ENCODE results near the gene TRPM5. TPM values are rescaled to one million over a fixed set of nuclear protein-coding genes. Genes with fewer than 3 reads are reported as not detected.

TRPM5 gene
- total and polyA plus RNA-seq, 8 donors = 0.15 to 11.6 (median 0.45) TPM; not detected in 1

DNA sequence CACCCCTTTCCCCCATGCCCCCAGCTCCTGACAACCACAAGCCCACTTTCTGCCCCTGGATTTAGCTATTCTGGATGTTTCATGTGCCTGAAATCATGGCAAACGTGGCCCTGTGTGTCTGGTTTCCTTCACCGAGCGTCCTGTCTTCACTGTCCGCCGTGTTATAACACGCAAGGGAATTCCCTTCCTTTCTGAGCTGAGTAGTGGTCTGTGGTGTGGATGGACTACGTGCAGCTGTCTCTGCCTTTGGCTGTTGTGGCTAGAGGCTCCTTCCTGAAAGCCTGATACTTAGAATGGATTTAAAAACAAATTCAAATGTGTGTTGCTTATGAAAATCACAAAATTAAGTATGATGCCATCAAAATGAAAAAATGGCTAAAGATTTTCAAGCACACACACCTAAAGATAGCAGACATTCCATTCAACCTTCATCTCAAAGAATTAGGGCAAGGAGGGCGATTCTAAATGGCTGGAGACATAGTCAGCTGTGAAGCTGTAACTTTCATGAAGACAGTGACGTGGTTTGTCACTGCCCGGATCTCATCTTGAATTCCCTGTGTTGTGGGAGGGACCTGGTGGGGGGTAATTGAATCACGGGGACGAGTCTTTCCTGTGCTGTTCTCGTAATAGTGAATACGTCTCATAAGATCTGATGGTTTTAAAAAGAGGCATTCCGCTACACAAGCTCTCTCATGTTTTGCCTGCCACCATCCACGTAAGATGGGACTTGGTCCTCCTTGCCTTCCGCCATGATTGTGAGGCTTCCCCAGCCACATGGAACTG, 31.0 kb upstream of the TRPM5 start:
- Histone ChIP-seq H3K9me3 (peaks cover 0 to 10% (median 5%) of the 10 kb centered on the region in 4 donors), H3K4me1 (peaks cover 5 to 17% (median 11%) of the 10 kb centered on the region in 4 donors), H3K36me3 (no peaks in the 10 kb centered on the region), H3K27me3 (peaks cover 0 to 18% (median 0%) of the 10 kb centered on the region in 3 donors), H3K27ac (peak overlapping the region; percentile 23 to 77 (median 72)), H3K4me3 (no peak overlapping the region)
- no peak for TF ChIP-seq EP300 (IDR thresholded peaks at IDR 0.05)
- TF ChIP-seq POLR2AphosphoS5 (IDR thresholded peaks at IDR 0.05) = no peak
- intact Hi-C loops (cut with DNase I; ENCODE audit: low total_unique reads) = no loop called here
- no peak for DNase-seq
- WGBS, 5 donors = 82 to 89% (median 85%) methylated on average over 17 of the region's 17 CpGs

- intact Hi-C loops (cut with DNase I; ENCODE audit: low total_unique reads) = no loop called here
- DNase-seq = peak; percentile 78 to 91
- Histone ChIP-seq H3K36me3 (no peaks in the 10 kb centered on the region), H3K27me3 (peaks cover 0 to 18% (median 0%) of the 10 kb centered on the region in 3 donors), H3K4me3 (no peak overlapping the region), H3K9me3 (peaks cover 0 to 5% (median 3%) of the 10 kb centered on the region in 4 donors), H3K4me1 (peaks cover 5 to 17% (median 11%) of the 10 kb centered on the region in 4 donors), H3K27ac (peak overlapping the region; percentile 52 to 79 (median 74))
- 52 to 77% (median 65%) methylated on average over 9 to 19 of the region's 19 CpGs for WGBS, 5 donors
- TF ChIP-seq, protein P1, sequence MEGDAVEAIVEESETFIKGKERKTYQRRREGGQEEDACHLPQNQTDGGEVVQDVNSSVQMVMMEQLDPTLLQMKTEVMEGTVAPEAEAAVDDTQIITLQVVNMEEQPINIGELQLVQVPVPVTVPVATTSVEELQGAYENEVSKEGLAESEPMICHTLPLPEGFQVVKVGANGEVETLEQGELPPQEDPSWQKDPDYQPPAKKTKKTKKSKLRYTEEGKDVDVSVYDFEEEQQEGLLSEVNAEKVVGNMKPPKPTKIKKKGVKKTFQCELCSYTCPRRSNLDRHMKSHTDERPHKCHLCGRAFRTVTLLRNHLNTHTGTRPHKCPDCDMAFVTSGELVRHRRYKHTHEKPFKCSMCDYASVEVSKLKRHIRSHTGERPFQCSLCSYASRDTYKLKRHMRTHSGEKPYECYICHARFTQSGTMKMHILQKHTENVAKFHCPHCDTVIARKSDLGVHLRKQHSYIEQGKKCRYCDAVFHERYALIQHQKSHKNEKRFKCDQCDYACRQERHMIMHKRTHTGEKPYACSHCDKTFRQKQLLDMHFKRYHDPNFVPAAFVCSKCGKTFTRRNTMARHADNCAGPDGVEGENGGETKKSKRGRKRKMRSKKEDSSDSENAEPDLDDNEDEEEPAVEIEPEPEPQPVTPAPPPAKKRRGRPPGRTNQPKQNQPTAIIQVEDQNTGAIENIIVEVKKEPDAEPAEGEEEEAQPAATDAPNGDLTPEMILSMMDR (IDR thresholded peaks at IDR 0.05) = no peak
- TF ChIP-seq POLR2A (IDR thresholded peaks at IDR 0.05) (no peak), EP300 (IDR thresholded peaks at IDR 0.05) (no peak), POLR2AphosphoS5 (IDR thresholded peaks at IDR 0.05) (no peak)
Measured at GRCh38 chr11:2474059-2474901, 30.0 kb upstream of the TRPM5 start.

- intact Hi-C loops (cut with DNase I; ENCODE audit: low total_unique reads) = no loop called here
Measured at GRCh38 chr11:2473361-2474058, 29.2 kb upstream of the TRPM5 start.

GRCh38 chr11:2472428-2473186, 28.3 kb upstream of the TRPM5 start:
- H3K27ac ChIP-seq = peak overlapping the region in 2 of 5 donors; percentile 14 to 74
- intact Hi-C loops (cut with DNase I; ENCODE audit: low total_unique reads) = no loop called here
- DNase-seq = peak in 1 of 2 donors; percentile 13
- 50 to 81% (median 77%) methylated on average over 2 to 8 of the region's 8 CpGs for WGBS, 5 donors
- TF ChIP-seq POLR2AphosphoS5 (IDR thresholded peaks at IDR 0.05) (no peak), EP300 (IDR thresholded peaks at IDR 0.05) (no peak), POLR2A (IDR thresholded peaks at IDR 0.05) (no peak)
- TF ChIP-seq, protein P1 (IDR thresholded peaks at IDR 0.05) = no peak
- no peak overlapping the region for H3K4me3 ChIP-seq
- peaks cover 5 to 19% (median 13%) of the 10 kb centered on the region in 4 donors for H3K4me1 ChIP-seq
- H3K36me3 ChIP-seq = no peaks in the 10 kb centered on the region
- H3K27me3 ChIP-seq = peaks cover 0 to 18% (median 0%) of the 10 kb centered on the region in 3 donors
- no peaks in the 10 kb centered on the region for H3K9me3 ChIP-seq

More at GRCh38 chr11:2473361-2474058, 29.2 kb upstream of the TRPM5 start:
- Histone ChIP-seq H3K36me3 (no peaks in the 10 kb centered on the region), H3K9me3 (no peaks in the 10 kb centered on the region), H3K27me3 (peaks cover 0 to 18% (median 0%) of the 10 kb centered on the region in 3 donors), H3K4me3 (no peak overlapping the region), H3K27ac (peak overlapping the region; percentile 52 to 79 (median 74)), H3K4me1 (peaks cover 5 to 17% (median 11%) of the 10 kb centered on the region in 4 donors)
- 71 to 85% (median 76%) methylated on average over 16 to 27 of the region's 27 CpGs for WGBS, 5 donors
- TF ChIP-seq POLR2A (IDR thresholded peaks at IDR 0.05) = no peak
- peak in 1 of 2 donors; percentile 50 for DNase-seq

All from stomach (tissue), 9 donors.